SK-N-SH treated with all-trans-retinoic acid at 6 μM for 48 hours (cell line): ENCODE measurements around the gene PAQR8.

Experiments
- BACH2 ChIP-seq: fragments of 250-450 bp; sonication (Bioruptor Pico); IDR thresholded peaks from 2 replicates; pipeline ENCODE4 v1.9.0; 2021; ENCODE audit warnings: mild to moderate bottlenecking, borderline replicate concordance
- CREB5 ChIP-seq: fragments of 250-450 bp; sonication (Bioruptor Pico); IDR thresholded peaks from 2 replicates; pipeline ENCODE4 v1.5.1; 2020; ENCODE audit warnings: low read depth, mild to moderate bottlenecking, moderate library complexity
- CSDC2 ChIP-seq: fragments of 250-450 bp; sonication (Bioruptor Pico); IDR thresholded peaks from 2 replicates; pipeline ENCODE4 v1.5.0; 2020; ENCODE audit warnings: mild to moderate bottlenecking, moderate library complexity
- CSRNP3 ChIP-seq: fragments of 250-450 bp; sonication (Bioruptor Pico); IDR thresholded peaks from 2 replicates; pipeline ENCODE4 v1.5.1; 2021; ENCODE audit warnings: mild to moderate bottlenecking, moderate library complexity
- ESRRG ChIP-seq: fragments of 250-450 bp; sonication (Bioruptor Pico); IDR thresholded peaks from 2 replicates; pipeline ENCODE4 v1.6.1; 2021; ENCODE audit warnings: mild to moderate bottlenecking
- PATZ1 ChIP-seq: fragments of 250-450 bp; sonication (Bioruptor Pico); IDR thresholded peaks from 2 replicates; pipeline ENCODE4 v1.8.0; 2020; ENCODE audit warnings: mild to moderate bottlenecking, moderate library complexity, borderline replicate concordance
- POU6F1 ChIP-seq: fragments of 250-450 bp; sonication (Bioruptor Pico); IDR thresholded peaks from 2 replicates; pipeline ENCODE4 v1.8.0; 2021; ENCODE audit warnings: low read depth, mild to moderate bottlenecking, moderate library complexity, borderline replicate concordance
- RARB ChIP-seq: fragments of 250-450 bp; sonication (Bioruptor Pico); IDR thresholded peaks from 2 replicates; pipeline ENCODE4 v1.8.0; 2021; ENCODE audit warnings: mild to moderate bottlenecking, moderate library complexity
- SNAI2 ChIP-seq: fragments of 250-450 bp; sonication (Bioruptor Pico); IDR thresholded peaks from 2 replicates; pipeline ENCODE4 v1.5.0; 2020; ENCODE audit warnings: mild to moderate bottlenecking, moderate library complexity
- TCF4 ChIP-seq: fragments of 250-450 bp; sonication (Bioruptor Pico); IDR thresholded peaks from 2 replicates; pipeline ENCODE4 v1.8.0; 2021; ENCODE audit warnings: mild to moderate bottlenecking, moderate library complexity, borderline replicate concordance
- ZFP3 ChIP-seq: fragments of 250-450 bp; sonication (Bioruptor Pico); IDR thresholded peaks from 2 replicates; pipeline ENCODE4 v1.5.0; 2020; ENCODE audit warnings: mild to moderate bottlenecking, moderate library complexity
- ZFP30 ChIP-seq: fragments of 450-650 bp; formaldehyde crosslinking; IDR thresholded peaks from 2 replicates; pipeline ENCODE4 v1.5.0; 2022; ENCODE audit warnings: mild to moderate bottlenecking, moderate library complexity

- no peak for TF ChIP-seq ZFP3
- no peak for TF ChIP-seq SNAI2 (CRISPR knock-in tag)
- no peak for TF ChIP-seq RARB (CRISPR knock-in tag)
- no peak for TF ChIP-seq TCF4 (CRISPR knock-in tag)
- no peak for TF ChIP-seq CSDC2 (CRISPR knock-in tag)
- no peak for TF ChIP-seq BACH2 (CRISPR knock-in tag)
- no peak for TF ChIP-seq PATZ1 (CRISPR knock-in tag)
- no peak for TF ChIP-seq ESRRG
- TF ChIP-seq CSRNP3, result no peak
- no peak for TF ChIP-seq POU6F1 (CRISPR knock-in tag)
- TF ChIP-seq ZFP30 (CRISPR knock-in tag), result no peak
- TF ChIP-seq CREB5, result no peak
These were observed 54.1 kb downstream of the PAQR8 start for GRCh38 chr6:52415917-52416628.
